HCT116 (cell line): ENCODE data around the gene MAEA. TPM values are rescaled to one million over a fixed set of nuclear protein-coding genes. Genes with fewer than 3 reads are reported as not detected.

Experiments
- ATAC-seq: fragments of 200-7000 bp; cut with Tn5 transposase; 2 replicates; pipeline ENCODE4 v1.9.1; 2020; ENCODE audit warnings: mild to moderate bottlenecking, moderate library complexity
- BruUV-seq: library from RNA; stranded (reverse); fragments of 400-500 nt; replicated peaks from 2 replicates; lab custom pipeline; 2021; lab: Mats Ljungman, UMichigan
- CTCF ChIA-PET: fragments of 300-600 bp; sonication (Branson Sonifier 250); formaldehyde crosslinking; loops from one replicate; lab custom pipeline; 2021; ENCODE audit warnings: antibody characterized with exemption; lab: Charles Lee
- POLR2A ChIA-PET: fragments of 300-600, 350-600 bp; sonication (Branson Sonifier 250); formaldehyde crosslinking; loops from one replicate; lab custom pipeline; 2021; ENCODE audit warnings: antibody characterized with exemption; lab: Charles Lee
- RAD21 ChIA-PET, 2 experiments: fragments of 300-600 bp; sonication (Branson Sonifier 250); formaldehyde crosslinking; loops; one replicate each; lab custom pipeline; 2023; ENCODE audit warnings: low total read pairs in 2 of 2; ENCODE audit not compliant: uncharacterized antibody in 2 of 2, unreplicated experiment in 2 of 2, low non-redundant PET in 1 of 2; lab: Charles Lee
- DNase-seq: peaks from one replicate; pipeline ENCODE4 v3.0.0-alpha.2; 2010; ENCODE audit warnings: low read depth, low spot score
- H2AFZ ChIP-seq: fragments of 200-600 bp; shearing (Covaris generic), sonication (generic); 2 replicates; pipeline ENCODE4 v1.6.1; 2017; ENCODE audit warnings: low read depth, mixed run types, mixed read lengths, antibody characterized with exemption, low read length; ENCODE audit not compliant: poor library complexity, severe bottlenecking
- H3K27ac ChIP-seq: 2 replicates; pipeline ENCODE4 v1.5.1; 2012; ENCODE audit warnings: low read depth, low read length
- H3K27me3 ChIP-seq: fragments of 200-600 bp; sonication (generic); 2 replicates; pipeline ENCODE4 v1.6.1; 2016; ENCODE audit warnings: mixed run types, low read length, mixed read lengths; ENCODE audit not compliant: insufficient read depth
- H3K36me3 ChIP-seq, 2 experiments: fragments of 200-500 bp in 1 of 2; fragments of 200-600 bp in 1 of 2; sonication (Bioruptor generic) in 1 of 2; sonication (generic) in 1 of 2; 2 replicates each; pipeline versions ENCODE4 v1.5.1 to v1.6.1; 2014 to 2016; ENCODE audit warnings: low read length in 2 of 2, inconsistent platforms in 1 of 2, mixed read lengths in 1 of 2, mixed run types in 1 of 2; ENCODE audit not compliant: insufficient read depth in 2 of 2, control insufficient read depth in 1 of 2
- H3K4me1 ChIP-seq, 2 experiments: fragments of 200-600 bp in 1 of 2; sonication (generic) in 1 of 2; 2 replicates each; pipeline versions ENCODE4 v1.5.1 to v1.6.1; 2012 to 2017; ENCODE audit warnings: low read length in 2 of 2, inconsistent platforms in 1 of 2, mild to moderate bottlenecking in 1 of 2, mixed read lengths in 1 of 2, mixed run types in 1 of 2, moderate library complexity in 1 of 2; ENCODE audit not compliant: insufficient read depth in 2 of 2, control insufficient read depth in 1 of 2
- H3K4me2 ChIP-seq: fragments of 200-600 bp; sonication (generic); 2 replicates; pipeline ENCODE4 v1.6.1; 2017; ENCODE audit warnings: mixed run types, low read length, mixed read lengths
- H3K4me3 ChIP-seq, 2 experiments: fragments of 200-600 bp in 1 of 2; sonication (generic) in 1 of 2; replicated peaks in 1 of 2; 2 replicates each; pipeline ENCODE4 v1.5.1; 2011 to 2016; ENCODE audit warnings: low read length in 2 of 2, control low read depth in 1 of 2, low read depth in 1 of 2, mild to moderate bottlenecking in 1 of 2, mixed read lengths in 1 of 2, mixed run types in 1 of 2
- H3K79me2 ChIP-seq: fragments of 200-600 bp; sonication (generic); 2 replicates; pipeline ENCODE4 v1.6.1; 2017; ENCODE audit warnings: mild to moderate bottlenecking, mixed run types, low read length, moderate library complexity, mixed read lengths; ENCODE audit not compliant: insufficient read depth
- H3K9ac ChIP-seq: fragments of 200-600 bp; sonication (generic); 2 replicates; pipeline ENCODE4 v1.6.1; 2016; ENCODE audit warnings: low read length, mixed read lengths
- H3K9me2 ChIP-seq: fragments of 200-600 bp; sonication (generic), shearing (Covaris generic); 2 replicates; pipeline ENCODE4 v1.6.1; 2017; ENCODE audit warnings: mixed run types, mild to moderate bottlenecking, moderate library complexity; ENCODE audit not compliant: insufficient read depth
- H3K9me3 ChIP-seq, 2 experiments: fragments of 200-500 bp in 1 of 2; fragments of 200-600 bp in 1 of 2; sonication (Bioruptor generic) in 1 of 2; sonication (generic) in 1 of 2; 2 replicates each; pipeline ENCODE4 v1.6.1; 2014 to 2017; ENCODE audit warnings: low read length in 2 of 2, mixed read lengths in 2 of 2, inconsistent platforms in 1 of 2, low read depth in 1 of 2, mild to moderate bottlenecking in 1 of 2, mixed run types in 1 of 2, moderate library complexity in 1 of 2; ENCODE audit not compliant: control insufficient read depth in 1 of 2, insufficient read depth in 1 of 2
- H4K20me1 ChIP-seq: fragments of 200-600 bp; sonication (generic), shearing (Covaris generic); 2 replicates; pipeline ENCODE4 v1.6.1; 2017; ENCODE audit warnings: mixed run types, mild to moderate bottlenecking, moderate library complexity; ENCODE audit not compliant: insufficient read depth
- CBX3 ChIP-seq: IDR thresholded peaks from 2 replicates; pipeline ENCODE4 v1.6.1; 2012; ENCODE audit warnings: low read depth
- CEBPB ChIP-seq: IDR thresholded peaks from 2 replicates; pipeline ENCODE4 v1.6.1; 2012; ENCODE audit warnings: low read depth
- EGR1 ChIP-seq: IDR thresholded peaks from 2 replicates; pipeline ENCODE4 v1.6.1; 2012; ENCODE audit warnings: low read depth
- POLR2A ChIP-seq: IDR thresholded peaks from 2 replicates; pipeline ENCODE4 v1.7.0; 2011; ENCODE audit warnings: borderline replicate concordance; ENCODE audit not compliant: insufficient read depth, insufficient read length; ENCODE audit errors: extremely low read depth
- SP1 ChIP-seq: IDR thresholded peaks from 2 replicates; pipeline ENCODE4 v1.6.1; 2012; ENCODE audit warnings: low read depth
- YY1 ChIP-seq: IDR thresholded peaks from 2 replicates; pipeline ENCODE4 v1.6.1; 2011; ENCODE audit warnings: low read length, low read depth, moderate library complexity, mild to moderate bottlenecking; ENCODE audit not compliant: insufficient replicate concordance; ENCODE audit errors: extremely low read depth
- intact Hi-C: fragments of 100-400 bp; cut with micrococcal nuclease; formaldehyde crosslinking; loops from 2 replicates; pipeline ENCODE4 v1.10.0; 2022
- total RNA-seq: library from RNA; stranded (reverse); gene quantifications from one replicate; pipeline ENCODE4 v1.2.1, GENCODE V29; 2021; ENCODE audit not compliant: unreplicated experiment
- TF ChIP-seq, protein P1 (sequence below), 3 experiments: fragments of 200-600 bp in 1 of 3; sonication (generic) in 1 of 3; IDR thresholded peaks in 2 of 3; conservative IDR thresholded peaks in 1 of 3; 2 replicates each; pipeline ENCODE4 v1.5.1; 2012 to 2017; ENCODE audit warnings: low read depth in 2 of 3, low read length in 2 of 3, antibody characterized with exemption in 1 of 3, borderline replicate concordance in 1 of 3, control low read depth in 1 of 3, mild to moderate bottlenecking in 1 of 3, mixed read lengths in 1 of 3, mixed run types in 1 of 3, moderate library complexity in 1 of 3; ENCODE audit not compliant: insufficient read depth in 1 of 3
- TF ChIP-seq, protein P2 (sequence below): IDR thresholded peaks from 2 replicates; pipeline ENCODE4 v1.6.1; 2012; ENCODE audit warnings: low read depth

The MAEA gene
- total RNA-seq, 1 experiment from 2014 or later = 88.3 TPM

DNA sequence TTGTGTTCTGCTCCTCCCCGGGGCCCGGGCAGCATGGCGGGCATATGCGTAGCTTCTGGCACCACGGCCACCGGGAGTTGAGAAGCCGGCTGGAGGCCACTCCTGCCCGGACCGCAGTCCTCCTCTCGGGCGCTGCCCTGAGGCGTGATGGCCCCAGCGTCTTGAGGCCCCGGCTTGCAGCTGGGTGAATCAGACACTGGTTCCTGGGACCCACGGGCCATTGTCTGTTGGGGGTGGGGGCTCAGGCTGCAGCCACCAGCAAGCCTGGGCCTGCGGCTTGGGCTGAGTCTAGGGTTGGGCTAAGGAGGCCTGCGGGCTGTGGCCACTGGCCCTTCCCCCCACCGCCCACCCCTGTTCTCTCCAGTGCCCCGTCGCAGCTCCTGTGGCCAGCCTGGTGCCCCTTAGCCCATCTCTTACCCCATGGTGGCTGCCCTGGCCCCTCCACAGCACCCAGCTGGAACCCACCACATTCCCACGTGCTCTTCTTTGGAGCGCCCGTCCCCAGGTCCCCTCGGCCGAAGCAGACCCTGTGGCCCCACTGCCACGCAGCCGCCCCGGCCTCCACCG is 50.6 kb downstream of the MAEA start:
- peaks cover 9 to 39% of the 10 kb centered on the region in 2 experiments; a peak in 3 of 4 replicates for H3K4me1 ChIP-seq
- no peaks in the 10 kb centered on the region for H4K20me1 ChIP-seq
- H3K27me3 ChIP-seq = no peaks in the 10 kb centered on the region
- ChIA-PET RAD21 (no interaction called here), CTCF (no interaction called here), POLR2A (no interaction called here)
- no peak overlapping the region for H3K27ac ChIP-seq
- BruUV-seq = no TSS peak
- intact Hi-C loops = no loop called here
- no peaks in the 10 kb centered on the region for H3K9me2 ChIP-seq
- TF ChIP-seq CEBPB = no peak
- peaks cover 9 to 42% of the 10 kb centered on the region in 2 experiments for H3K36me3 ChIP-seq
- ATAC-seq (no peak), DNase-seq (no peak)
- H3K9me3 ChIP-seq = no peaks in the 10 kb centered on the region
- H3K4me2 ChIP-seq = no peak overlapping the region
- no peak overlapping the region for H3K9ac ChIP-seq
- H3K79me2 ChIP-seq = peaks cover 6% of the 10 kb centered on the region; the same call in 1 of the 2 replicates
- H3K4me3 ChIP-seq = no peak overlapping the region
- H2AFZ ChIP-seq = no peak overlapping the region

DNA sequence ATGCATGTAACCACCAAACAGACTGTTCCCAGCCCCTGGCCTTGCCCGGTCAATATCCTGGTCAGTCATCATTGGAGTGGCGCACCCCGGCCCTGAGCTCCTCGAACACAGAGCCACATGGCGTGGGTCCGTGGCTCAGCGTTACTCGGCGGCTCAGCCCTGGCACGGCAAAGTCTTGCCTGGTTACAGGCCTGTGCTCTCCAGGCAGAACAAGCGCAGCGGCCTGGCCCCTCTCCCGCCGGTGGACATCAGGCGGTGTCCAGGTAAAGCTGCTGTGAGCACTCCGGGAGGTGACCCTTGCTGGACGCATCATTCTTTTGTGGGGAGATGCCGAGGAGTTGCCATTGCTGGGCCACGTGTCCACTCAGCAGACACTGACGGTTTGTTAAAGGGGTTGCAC is 51.2 kb downstream of the MAEA start:
- H2AFZ ChIP-seq = no peak overlapping the region
- peaks cover 9 to 42% of the 10 kb centered on the region in 2 experiments for H3K36me3 ChIP-seq
- intact Hi-C loops = no loop called here
- H3K9me2 ChIP-seq = no peaks in the 10 kb centered on the region
- TF ChIP-seq, protein P1, sequence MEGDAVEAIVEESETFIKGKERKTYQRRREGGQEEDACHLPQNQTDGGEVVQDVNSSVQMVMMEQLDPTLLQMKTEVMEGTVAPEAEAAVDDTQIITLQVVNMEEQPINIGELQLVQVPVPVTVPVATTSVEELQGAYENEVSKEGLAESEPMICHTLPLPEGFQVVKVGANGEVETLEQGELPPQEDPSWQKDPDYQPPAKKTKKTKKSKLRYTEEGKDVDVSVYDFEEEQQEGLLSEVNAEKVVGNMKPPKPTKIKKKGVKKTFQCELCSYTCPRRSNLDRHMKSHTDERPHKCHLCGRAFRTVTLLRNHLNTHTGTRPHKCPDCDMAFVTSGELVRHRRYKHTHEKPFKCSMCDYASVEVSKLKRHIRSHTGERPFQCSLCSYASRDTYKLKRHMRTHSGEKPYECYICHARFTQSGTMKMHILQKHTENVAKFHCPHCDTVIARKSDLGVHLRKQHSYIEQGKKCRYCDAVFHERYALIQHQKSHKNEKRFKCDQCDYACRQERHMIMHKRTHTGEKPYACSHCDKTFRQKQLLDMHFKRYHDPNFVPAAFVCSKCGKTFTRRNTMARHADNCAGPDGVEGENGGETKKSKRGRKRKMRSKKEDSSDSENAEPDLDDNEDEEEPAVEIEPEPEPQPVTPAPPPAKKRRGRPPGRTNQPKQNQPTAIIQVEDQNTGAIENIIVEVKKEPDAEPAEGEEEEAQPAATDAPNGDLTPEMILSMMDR (IDR thresholded peaks at IDR 0.05 in 2 of 3, conservative IDR thresholded peaks at IDR 0.05 in 1 of 3; ENCODE audit: borderline replicate concordance in 1 of 3, insufficient read depth in 1 of 3, low read depth in 2 of 3, low read length in 2 of 3) = no peak
- TF ChIP-seq SP1 (no peak), POLR2A (no peak), CBX3 (no peak), YY1 (no peak), EGR1 (no peak)
- TF ChIP-seq, protein P2, sequence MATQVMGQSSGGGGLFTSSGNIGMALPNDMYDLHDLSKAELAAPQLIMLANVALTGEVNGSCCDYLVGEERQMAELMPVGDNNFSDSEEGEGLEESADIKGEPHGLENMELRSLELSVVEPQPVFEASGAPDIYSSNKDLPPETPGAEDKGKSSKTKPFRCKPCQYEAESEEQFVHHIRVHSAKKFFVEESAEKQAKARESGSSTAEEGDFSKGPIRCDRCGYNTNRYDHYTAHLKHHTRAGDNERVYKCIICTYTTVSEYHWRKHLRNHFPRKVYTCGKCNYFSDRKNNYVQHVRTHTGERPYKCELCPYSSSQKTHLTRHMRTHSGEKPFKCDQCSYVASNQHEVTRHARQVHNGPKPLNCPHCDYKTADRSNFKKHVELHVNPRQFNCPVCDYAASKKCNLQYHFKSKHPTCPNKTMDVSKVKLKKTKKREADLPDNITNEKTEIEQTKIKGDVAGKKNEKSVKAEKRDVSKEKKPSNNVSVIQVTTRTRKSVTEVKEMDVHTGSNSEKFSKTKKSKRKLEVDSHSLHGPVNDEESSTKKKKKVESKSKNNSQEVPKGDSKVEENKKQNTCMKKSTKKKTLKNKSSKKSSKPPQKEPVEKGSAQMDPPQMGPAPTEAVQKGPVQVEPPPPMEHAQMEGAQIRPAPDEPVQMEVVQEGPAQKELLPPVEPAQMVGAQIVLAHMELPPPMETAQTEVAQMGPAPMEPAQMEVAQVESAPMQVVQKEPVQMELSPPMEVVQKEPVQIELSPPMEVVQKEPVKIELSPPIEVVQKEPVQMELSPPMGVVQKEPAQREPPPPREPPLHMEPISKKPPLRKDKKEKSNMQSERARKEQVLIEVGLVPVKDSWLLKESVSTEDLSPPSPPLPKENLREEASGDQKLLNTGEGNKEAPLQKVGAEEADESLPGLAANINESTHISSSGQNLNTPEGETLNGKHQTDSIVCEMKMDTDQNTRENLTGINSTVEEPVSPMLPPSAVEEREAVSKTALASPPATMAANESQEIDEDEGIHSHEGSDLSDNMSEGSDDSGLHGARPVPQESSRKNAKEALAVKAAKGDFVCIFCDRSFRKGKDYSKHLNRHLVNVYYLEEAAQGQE = no peak
- H3K4me3 ChIP-seq = no peak overlapping the region
- DNase-seq (no peak), ATAC-seq (no peak)
- no TSS peak for BruUV-seq
- no peaks in the 10 kb centered on the region for H3K27me3 ChIP-seq
- CTCF ChIA-PET = no interaction called here
- peaks cover 10% of the 10 kb centered on the region; the same call in 1 of the 2 replicates for H3K79me2 ChIP-seq
- H3K9ac ChIP-seq = no peak overlapping the region
- H3K4me2 ChIP-seq = no peak overlapping the region
- RAD21 ChIA-PET = no interaction called here
- no peaks in the 10 kb centered on the region for H4K20me1 ChIP-seq
- H3K4me1 ChIP-seq = peaks cover 9 to 45% of the 10 kb centered on the region in 2 experiments; a peak in 3 of 4 replicates
- no peak overlapping the region for H3K27ac ChIP-seq
- POLR2A ChIA-PET = no interaction called here
- H3K9me3 ChIP-seq = no peaks in the 10 kb centered on the region
